ENCODE data around the gene BCKDK.

The BCKDK gene

GRCh38 chr16:31063843-31064611 is 44.2 kb upstream of the BCKDK start:
- Histone ChIP-seq H3K4me2 (no peak overlapping the region), H3K36me3 (ENCODE audit: insufficient read depth) (no peaks in the 10 kb centered on the region), H3K27ac (no peak overlapping the region), H4K20me1 (ENCODE audit: insufficient read depth) (0 out of 2 replicates have a peak, but pooled peaks cover 8% of the 10 kb centered on the region), H3K79me2 (ENCODE audit: insufficient read depth, low read depth) (peaks cover 16% of the 10 kb centered on the region; the same call in 1 of the 2 replicates), H2AFZ (ENCODE audit: low read depth) (no peak overlapping the region), H3K4me1 (ENCODE audit: low read depth, poor library complexity, severe bottlenecking) (no peaks in the 10 kb centered on the region), H3K9ac (no peak overlapping the region), H3K27me3 (ENCODE audit: insufficient read depth, low read depth) (no peaks in the 10 kb centered on the region), H3K4me3 (IDR thresholded peaks at IDR 0.05; ENCODE audit: insufficient read depth, low read depth, low read length) (no peak overlapping the region)
- TF ChIP-seq CTCF (conservative IDR thresholded peaks at IDR 0.05; ENCODE audit: low read depth, low read length): no peak

GRCh38 chr16:31064882-31065461 is 43.2 kb upstream of the BCKDK start:
- Histone ChIP-seq H2AFZ (ENCODE audit: low read depth) (no peak overlapping the region), H3K4me2 (no peak overlapping the region), H4K20me1 (ENCODE audit: insufficient read depth) (0 out of 2 replicates have a peak, but pooled peaks cover 8% of the 10 kb centered on the region), H3K9ac (no peak overlapping the region), H3K4me3 (IDR thresholded peaks at IDR 0.05; ENCODE audit: insufficient read depth, low read depth, low read length) (no peak overlapping the region), H3K4me1 (ENCODE audit: low read depth, poor library complexity, severe bottlenecking) (no peaks in the 10 kb centered on the region), H3K27me3 (ENCODE audit: insufficient read depth, low read depth) (no peaks in the 10 kb centered on the region), H3K36me3 (ENCODE audit: insufficient read depth) (no peaks in the 10 kb centered on the region), H3K79me2 (ENCODE audit: insufficient read depth, low read depth) (peaks cover 24% of the 10 kb centered on the region; the same call in 1 of the 2 replicates), H3K27ac (no peak overlapping the region)
- no peak for TF ChIP-seq CTCF (conservative IDR thresholded peaks at IDR 0.05; ENCODE audit: low read depth, low read length)

- Histone ChIP-seq H3K4me2 (no peak overlapping the region), H3K79me2 (ENCODE audit: insufficient read depth, low read depth) (peaks cover 43% of the 10 kb centered on the region; the same call in 1 of the 2 replicates), H3K27me3 (ENCODE audit: insufficient read depth, low read depth) (no peaks in the 10 kb centered on the region), H3K36me3 (ENCODE audit: insufficient read depth) (no peaks in the 10 kb centered on the region), H3K9ac (no peak overlapping the region), H3K4me1 (ENCODE audit: low read depth, poor library complexity, severe bottlenecking) (peaks cover 15% of the 10 kb centered on the region), H4K20me1 (ENCODE audit: insufficient read depth) (0 out of 2 replicates have a peak, but pooled peaks cover 8% of the 10 kb centered on the region), H3K27ac (no peak overlapping the region), H2AFZ (ENCODE audit: low read depth) (no peak overlapping the region), H3K4me3 (IDR thresholded peaks at IDR 0.05; ENCODE audit: insufficient read depth, low read depth, low read length) (no peak overlapping the region)
- TF ChIP-seq CTCF (conservative IDR thresholded peaks at IDR 0.05; ENCODE audit: low read depth, low read length): no peak
These were observed 40.8 kb upstream of the BCKDK start for GRCh38 chr16:31067342-31067741.

- Histone ChIP-seq H3K4me2 (peak overlapping the region; percentile 75), H3K79me2 (ENCODE audit: insufficient read depth, low read depth) (peaks cover 65% of the 10 kb centered on the region), H3K27ac (peak overlapping the region; percentile 70; the same call in 1 of the 2 replicates), H3K4me1 (ENCODE audit: low read depth, poor library complexity, severe bottlenecking) (peaks cover 25% of the 10 kb centered on the region), H3K4me3 (IDR thresholded peaks at IDR 0.05; ENCODE audit: insufficient read depth, low read depth, low read length) (no peak overlapping the region), H3K9ac (no peak overlapping the region; the same call in 1 of the 2 replicates), H2AFZ (ENCODE audit: low read depth) (no peak overlapping the region), H4K20me1 (ENCODE audit: insufficient read depth) (0 out of 2 replicates have a peak, but pooled peaks cover 1% of the 10 kb centered on the region), H3K36me3 (ENCODE audit: insufficient read depth) (no peaks in the 10 kb centered on the region; the same call in 1 of the 2 replicates), H3K27me3 (ENCODE audit: insufficient read depth, low read depth) (no peaks in the 10 kb centered on the region)
- no peak for TF ChIP-seq CTCF (conservative IDR thresholded peaks at IDR 0.05; ENCODE audit: low read depth, low read length)
These were observed 36.3 kb upstream of the BCKDK start for GRCh38 chr16:31071861-31072260.

All from KMS-11 (cell line).